Measurements from ENCODE around the gene PSD4. TPM values are rescaled to one million over a fixed set of nuclear protein-coding genes. Genes with fewer than 3 reads are reported as not detected.

The PSD4 gene
- total RNA-seq, 2 experiments from 2014 or later, result 96.5 to 101 TPM

GRCh38 chr2:113141451-113141850 lies 32.3 kb upstream of the PSD4 start:
- H3K27me3 Mint-ChIP-seq, result no peaks in the 10 kb centered on the region
- ChIA-PET POLR2A (interaction anchor here (1.7 kb wide), 1 partner anchor 39 kb away, joined by 6 read pairs; no protein-coding TSS in a partner anchor), CTCF (interaction anchor here (1.0 to 2.0 kb wide), 2 partner anchors 39 to 58 kb away, joined by 3 to 11 read pairs; no protein-coding TSS in a partner anchor)
- H3K27ac Mint-ChIP-seq, result no peak overlapping the region
- intact Hi-C loops (cut with DNase I, micrococcal nuclease), result loop anchor here in 1 of 2 experiments (2.0 kb wide), 1 partner anchor 15 kb away; no protein-coding TSS in a partner anchor
- no peak for ATAC-seq (ENCODE audit: poor library complexity)
- H3K36me3 ChIP-seq (ENCODE audit: insufficient read depth, low read length), result no peaks in the 10 kb centered on the region
- no peaks in the 10 kb centered on the region for H3K27me3 ChIP-seq (ENCODE audit: control insufficient read depth in 1 of 2, insufficient read depth in 2 of 2, low read length in 2 of 2)
- H3K4me1 Mint-ChIP-seq (ENCODE audit: low read depth), result peaks cover 19% of the 10 kb centered on the region
- H3K36me3 Mint-ChIP-seq (ENCODE audit: low read depth), result no peaks in the 10 kb centered on the region
- H3K9me3 Mint-ChIP-seq, result no peaks in the 10 kb centered on the region
- TF ChIP-seq, protein P1, sequence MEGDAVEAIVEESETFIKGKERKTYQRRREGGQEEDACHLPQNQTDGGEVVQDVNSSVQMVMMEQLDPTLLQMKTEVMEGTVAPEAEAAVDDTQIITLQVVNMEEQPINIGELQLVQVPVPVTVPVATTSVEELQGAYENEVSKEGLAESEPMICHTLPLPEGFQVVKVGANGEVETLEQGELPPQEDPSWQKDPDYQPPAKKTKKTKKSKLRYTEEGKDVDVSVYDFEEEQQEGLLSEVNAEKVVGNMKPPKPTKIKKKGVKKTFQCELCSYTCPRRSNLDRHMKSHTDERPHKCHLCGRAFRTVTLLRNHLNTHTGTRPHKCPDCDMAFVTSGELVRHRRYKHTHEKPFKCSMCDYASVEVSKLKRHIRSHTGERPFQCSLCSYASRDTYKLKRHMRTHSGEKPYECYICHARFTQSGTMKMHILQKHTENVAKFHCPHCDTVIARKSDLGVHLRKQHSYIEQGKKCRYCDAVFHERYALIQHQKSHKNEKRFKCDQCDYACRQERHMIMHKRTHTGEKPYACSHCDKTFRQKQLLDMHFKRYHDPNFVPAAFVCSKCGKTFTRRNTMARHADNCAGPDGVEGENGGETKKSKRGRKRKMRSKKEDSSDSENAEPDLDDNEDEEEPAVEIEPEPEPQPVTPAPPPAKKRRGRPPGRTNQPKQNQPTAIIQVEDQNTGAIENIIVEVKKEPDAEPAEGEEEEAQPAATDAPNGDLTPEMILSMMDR (IDR thresholded peaks at IDR 0.05), result no peak
- H3K27ac ChIP-seq (ENCODE audit: low read depth in 1 of 2, low read length in 2 of 2), result no peak overlapping the region
- H3K4me3 Mint-ChIP-seq, result no peak overlapping the region
- DNase-seq, result no peak
- no peak overlapping the region for H3K4me3 ChIP-seq (ENCODE audit: low read length)
- H3K9me3 ChIP-seq (ENCODE audit: control insufficient read depth in 1 of 2, insufficient read depth in 1 of 2, low read length in 2 of 2), result no peaks in the 10 kb centered on the region
- peaks cover 10% of the 10 kb centered on the region for H3K4me1 ChIP-seq (ENCODE audit: insufficient read depth, low read length)

DNA sequence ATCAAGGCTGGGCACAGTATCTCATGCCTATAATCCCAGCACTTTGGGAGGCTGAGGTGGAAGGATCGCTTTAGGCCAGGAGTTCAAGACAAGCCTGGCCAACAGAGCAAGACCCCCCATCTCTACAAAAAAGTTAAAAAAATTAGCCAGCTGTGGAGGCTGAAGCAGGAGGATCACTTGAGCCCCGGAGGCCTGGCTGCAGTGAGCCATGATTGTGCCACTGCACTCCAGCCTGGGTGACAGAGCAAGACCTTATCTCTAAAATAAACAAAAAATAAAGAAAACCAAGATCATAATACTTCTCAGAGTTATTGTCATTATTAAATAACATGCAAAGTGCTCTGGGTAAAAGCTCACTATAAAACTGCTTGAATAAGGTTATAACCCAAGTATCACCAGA lies 31.5 kb upstream of the PSD4 start:
- ChIA-PET POLR2A (interaction anchor here (1.2 to 1.7 kb wide), 2 partner anchors 33 to 38 kb away, joined by 5 to 6 read pairs; no protein-coding TSS in a partner anchor), CTCF (interaction anchor here (2.0 kb wide), 1 partner anchor 57 kb away, joined by 11 read pairs; no protein-coding TSS in a partner anchor)
- intact Hi-C loops (cut with DNase I, micrococcal nuclease), result no loop called here
- Mint-ChIP-seq H3K4me1 (ENCODE audit: low read depth) (peaks cover 14% of the 10 kb centered on the region), H3K27ac (no peak overlapping the region), H3K9me3 (no peaks in the 10 kb centered on the region), H3K4me3 (no peak overlapping the region), H3K36me3 (ENCODE audit: low read depth) (no peaks in the 10 kb centered on the region), H3K27me3 (no peaks in the 10 kb centered on the region)
- Histone ChIP-seq H3K4me1 (ENCODE audit: insufficient read depth, low read length) (peaks cover 10% of the 10 kb centered on the region), H3K36me3 (ENCODE audit: insufficient read depth, low read length) (no peaks in the 10 kb centered on the region), H3K27me3 (ENCODE audit: control insufficient read depth in 1 of 2, insufficient read depth in 2 of 2, low read length in 2 of 2) (no peaks in the 10 kb centered on the region), H3K9me3 (ENCODE audit: control insufficient read depth in 1 of 2, insufficient read depth in 1 of 2, low read length in 2 of 2) (no peaks in the 10 kb centered on the region), H3K27ac (ENCODE audit: low read depth in 1 of 2, low read length in 2 of 2) (no peak overlapping the region), H3K4me3 (ENCODE audit: low read length) (no peak overlapping the region)
- no peak for ATAC-seq (ENCODE audit: poor library complexity)
- TF ChIP-seq, protein P1 (IDR thresholded peaks at IDR 0.05), result no peak
- no peak for DNase-seq

GRCh38 chr2:113144259-113144658 lies 29.5 kb upstream of the PSD4 start:
- no peak overlapping the region for H3K27ac ChIP-seq (ENCODE audit: low read depth in 1 of 2, low read length in 2 of 2)
- H3K4me1 ChIP-seq (ENCODE audit: insufficient read depth, low read length), result peaks cover under 1% of the 10 kb centered on the region
- H3K9me3 ChIP-seq (ENCODE audit: control insufficient read depth in 1 of 2, insufficient read depth in 1 of 2, low read length in 2 of 2), result no peaks in the 10 kb centered on the region
- CTCF ChIA-PET, result interaction anchor here (0.9 kb wide), 1 partner anchor 36 kb away, joined by 3 read pairs; no protein-coding TSS in a partner anchor
- H3K4me3 ChIP-seq (ENCODE audit: low read length), result no peak overlapping the region
- POLR2A ChIA-PET, result interaction anchor here (1.0 kb wide), 1 partner anchor 29 kb away, joined by 3 read pairs; the partner anchor contains the start of gene PSD4
- Mint-ChIP-seq H3K9me3 (no peaks in the 10 kb centered on the region), H3K4me3 (no peak overlapping the region), H3K4me1 (ENCODE audit: low read depth) (no peaks in the 10 kb centered on the region), H3K27me3 (no peaks in the 10 kb centered on the region), H3K36me3 (ENCODE audit: low read depth) (no peaks in the 10 kb centered on the region), H3K27ac (no peak overlapping the region)
- no peak for ATAC-seq (ENCODE audit: poor library complexity)
- intact Hi-C loops (cut with DNase I, micrococcal nuclease), result no loop called here
- no peaks in the 10 kb centered on the region for H3K36me3 ChIP-seq (ENCODE audit: insufficient read depth, low read length)
- no peaks in the 10 kb centered on the region for H3K27me3 ChIP-seq (ENCODE audit: control insufficient read depth in 1 of 2, insufficient read depth in 2 of 2, low read length in 2 of 2)
- TF ChIP-seq, protein P1 (IDR thresholded peaks at IDR 0.05), result no peak
- no peak for DNase-seq

All from CD4-positive, alpha-beta T cell (primary cell).